Muscle of arm (tissue), 12 donors: ENCODE data around the gene NRDE2. TPM values are rescaled to one million over a fixed set of nuclear protein-coding genes. Genes with fewer than 3 reads are reported as not detected.
"Not testable (repeated sequence)": the region's sequence is repeated elsewhere in the genome, so short reads cannot be mapped to it uniquely, and the experiment has no call there.

ENCODE experiments used
- DNase-seq: peaks from one replicate; pipeline ENCODE4 v3.0.0-alpha.2; 2013
- polyA plus RNA-seq, 12 donors: library from polyadenylated mRNA; unstranded; fragments of 120-200 nt; gene quantifications; one replicate each; pipeline ENCODE4 v1.2.1, GENCODE V29; 2013; ENCODE audit not compliant: insufficient read length in 12 of 12

NRDE2 gene
- polyA plus RNA-seq, 12 donors, result 7.3 to 38.4 (median 11.1) TPM; not detected in 1

DNA sequence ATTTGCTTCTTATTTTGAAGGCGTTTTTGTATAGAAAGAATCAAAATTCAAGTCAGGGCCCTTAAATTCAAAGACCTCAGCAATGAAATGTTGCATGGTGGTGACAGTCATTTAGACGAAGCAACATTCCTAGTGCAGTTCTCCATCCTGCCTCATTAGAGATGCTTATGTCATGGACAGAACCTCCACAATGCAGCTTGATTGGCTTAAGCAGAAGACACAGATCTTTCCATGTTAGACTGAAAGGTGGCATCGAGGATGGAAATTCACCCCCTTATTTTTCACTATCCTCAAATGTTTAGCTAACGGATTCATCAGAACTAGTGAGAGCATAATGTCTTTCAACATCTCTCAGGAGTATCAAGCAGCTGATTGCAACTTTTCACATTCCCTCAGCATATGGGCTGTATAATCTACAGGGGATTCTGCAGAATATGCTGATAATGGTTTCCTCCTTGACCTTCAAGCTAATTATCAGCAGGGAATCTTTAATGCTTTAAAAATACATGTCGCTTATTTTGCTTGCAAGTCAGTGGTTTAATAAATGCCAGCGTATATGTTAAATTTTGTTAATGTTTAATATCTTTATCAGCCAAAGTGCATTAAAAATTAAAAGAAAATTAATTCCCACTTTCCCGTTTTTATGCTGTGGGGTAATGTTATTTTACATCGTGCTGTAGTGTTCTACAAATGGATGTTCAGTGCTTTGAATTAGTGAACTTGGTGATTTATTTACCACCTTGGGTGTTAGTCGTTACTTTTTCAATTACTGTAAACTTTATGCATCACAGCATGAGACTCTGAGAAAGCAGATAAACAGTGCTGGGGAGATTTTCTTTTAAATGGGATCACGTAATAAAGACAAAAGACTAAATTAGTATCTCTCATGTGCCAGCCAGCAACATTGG is 12.8 kb upstream of the NRDE2 start:
- no peak for DNase-seq

DNA sequence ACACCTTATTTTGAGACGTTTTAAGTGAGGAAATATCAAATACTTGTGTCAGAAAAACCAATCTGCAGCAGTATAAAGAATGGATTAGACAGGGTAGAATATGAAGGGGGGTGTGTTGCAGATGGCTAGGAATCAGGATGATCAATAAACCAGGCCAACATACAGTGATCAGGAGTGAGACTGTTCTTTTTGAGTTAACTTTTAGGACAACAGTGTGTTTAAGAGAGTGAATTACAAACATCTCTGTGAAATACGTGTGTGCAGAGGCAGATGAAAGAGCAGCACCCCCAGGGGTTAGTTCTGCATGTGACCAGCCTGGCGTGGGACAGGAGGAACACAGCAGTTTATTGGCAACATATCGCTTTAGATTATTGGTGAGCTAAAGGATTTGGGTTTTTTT is 10.6 kb upstream of the NRDE2 start:
- no peak for DNase-seq

DNA sequence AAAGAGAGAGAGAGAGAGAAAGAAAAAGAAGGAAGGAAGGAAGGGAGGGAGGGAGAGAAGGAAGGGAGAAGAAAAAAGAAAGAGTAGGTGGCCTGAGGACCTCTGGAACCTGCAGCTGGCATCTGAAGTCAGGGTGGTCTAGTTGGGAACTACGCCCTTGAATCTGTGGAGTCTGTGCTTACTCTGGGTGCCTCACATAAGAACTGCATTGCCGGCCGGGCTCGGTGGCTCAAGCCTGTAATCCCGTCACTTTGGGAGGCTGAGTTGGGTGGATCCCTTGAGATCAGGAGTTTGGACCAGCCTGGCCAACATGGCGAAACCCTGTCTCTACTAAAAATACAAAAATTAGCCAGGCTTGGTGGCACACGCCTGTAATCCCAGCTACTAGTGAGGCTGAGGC is 10.0 kb upstream of the NRDE2 start:
- no peak for DNase-seq

DNA sequence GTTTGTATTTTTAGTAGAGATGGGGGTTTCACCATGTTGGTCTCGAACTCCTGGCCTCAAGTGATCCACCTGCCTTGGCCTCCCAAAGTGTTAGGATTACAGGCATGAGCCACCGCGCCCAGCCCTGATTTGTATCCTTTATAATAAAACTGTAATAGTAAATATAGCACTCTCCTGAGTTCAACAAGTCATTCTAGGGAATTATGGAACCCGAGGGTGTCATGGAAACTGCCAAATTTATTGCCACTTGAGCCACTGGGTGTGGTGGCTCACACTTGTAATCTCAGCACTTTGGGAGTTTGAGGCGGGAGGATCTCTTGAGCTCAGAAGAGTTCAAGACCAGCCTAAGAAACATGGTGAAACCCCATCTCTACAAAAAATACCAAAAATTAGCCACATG is 9.5 kb upstream of the NRDE2 start:
- DNase-seq, result not testable (repeated sequence)

DNA sequence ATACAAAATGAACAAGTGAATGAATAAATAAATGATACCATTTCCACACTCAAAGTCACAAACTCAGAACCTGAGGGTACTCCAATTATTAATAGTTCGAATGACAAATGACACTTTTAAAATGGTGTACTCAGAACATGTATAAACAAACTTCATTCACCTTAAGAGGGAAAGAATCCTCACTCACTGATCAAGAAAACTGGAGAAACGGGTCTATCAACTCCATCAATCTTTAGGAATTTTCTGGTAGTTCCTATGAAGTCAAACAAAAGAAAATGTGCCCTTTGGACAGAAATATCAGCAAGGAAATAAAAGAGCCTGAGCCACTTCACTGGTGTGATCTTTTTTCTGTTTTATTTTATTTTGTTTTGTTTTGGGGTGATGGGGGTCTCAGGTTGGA is 5.2 kb upstream of the NRDE2 start:
- no peak for DNase-seq

- no peak for DNase-seq
Observed at GRCh38 chr14:90336401-90336800, 4.7 kb upstream of the NRDE2 start.

DNA sequence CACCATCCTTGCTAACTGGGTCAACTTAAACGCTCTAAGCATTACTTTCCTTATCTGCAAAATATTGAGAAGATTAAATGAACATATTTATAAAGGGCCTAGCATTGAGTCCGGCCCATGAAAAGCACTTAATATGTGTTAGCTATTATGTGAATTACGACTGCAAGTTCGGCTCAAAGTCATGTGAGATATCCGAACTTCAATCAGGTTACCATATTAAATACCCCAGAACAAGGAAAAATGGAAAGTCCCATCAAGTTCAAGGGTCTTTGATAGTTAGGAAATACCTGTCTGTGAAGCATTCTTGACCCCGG is 487 bp upstream of the NRDE2 start:
- DNase-seq, result no peak

GRCh38 chr14:90330203-90331196 is 1.2 kb downstream of the NRDE2 start:
- no peak for DNase-seq

GRCh38 chr14:90321891-90322290 is 9.8 kb downstream of the NRDE2 start:
- no peak for DNase-seq

DNA sequence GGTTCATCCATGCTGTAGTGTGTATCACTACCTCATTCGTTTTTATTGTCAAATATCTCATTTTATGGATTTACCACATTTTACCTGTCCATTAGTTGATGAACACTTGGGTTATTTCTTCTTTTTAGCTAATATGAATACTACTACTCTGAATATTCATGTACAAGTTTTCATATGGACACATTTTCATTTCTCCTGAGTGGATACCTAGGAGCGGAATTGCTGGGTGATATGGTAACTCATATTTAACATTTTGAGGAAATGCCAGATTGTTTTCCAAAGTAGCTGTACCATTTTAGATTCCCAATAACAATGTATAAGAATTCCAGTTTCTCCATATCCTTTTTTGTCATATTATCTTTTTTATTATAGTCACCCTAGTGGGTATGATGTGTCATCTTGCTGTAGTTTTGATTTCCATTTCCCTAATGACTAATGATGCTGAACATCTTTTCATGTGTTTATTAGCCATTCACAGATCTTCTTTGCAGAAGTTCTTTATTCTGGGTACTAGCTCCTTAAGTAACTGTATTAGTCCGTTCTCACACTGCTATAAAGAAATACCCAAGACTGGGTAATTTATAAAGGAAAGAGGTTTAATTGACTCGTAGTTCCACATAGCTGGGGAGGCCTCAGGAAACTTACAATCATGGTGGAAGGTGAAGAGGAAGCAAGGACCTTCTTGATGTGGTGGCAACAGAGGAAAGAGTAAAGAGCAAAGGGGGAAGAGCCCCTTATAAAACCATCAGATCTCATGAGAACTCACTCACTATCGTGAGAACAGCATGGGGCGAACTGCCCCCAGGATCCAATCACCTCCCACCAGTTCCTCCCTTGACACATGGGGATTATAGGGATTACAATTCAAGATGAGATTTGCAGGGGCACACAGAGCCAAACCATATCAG is 11.9 kb downstream of the NRDE2 start:
- no peak for DNase-seq

GRCh38 chr14:90319173-90319572 is 12.6 kb downstream of the NRDE2 start:
- DNase-seq, result no peak

DNA sequence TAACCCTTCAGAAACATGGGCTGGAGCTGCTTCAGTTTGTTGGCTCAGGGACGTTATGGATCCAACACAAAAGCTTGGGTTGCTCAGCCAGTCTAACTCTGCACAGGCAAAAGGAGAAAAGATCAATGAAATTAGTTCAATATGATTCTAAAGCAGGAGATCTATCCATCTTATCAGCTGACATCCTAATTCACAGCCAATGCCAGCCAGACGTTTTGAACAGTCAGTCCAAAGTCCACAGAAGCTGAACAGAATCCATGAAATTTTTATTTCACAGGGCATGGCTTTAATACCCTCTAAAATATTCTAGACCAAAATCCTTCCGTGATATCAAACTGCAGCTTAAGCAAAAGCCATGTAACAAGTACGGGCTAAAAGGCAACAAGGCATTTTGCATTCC is 13.7 kb downstream of the NRDE2 start:
- DNase-seq, result no peak

DNA sequence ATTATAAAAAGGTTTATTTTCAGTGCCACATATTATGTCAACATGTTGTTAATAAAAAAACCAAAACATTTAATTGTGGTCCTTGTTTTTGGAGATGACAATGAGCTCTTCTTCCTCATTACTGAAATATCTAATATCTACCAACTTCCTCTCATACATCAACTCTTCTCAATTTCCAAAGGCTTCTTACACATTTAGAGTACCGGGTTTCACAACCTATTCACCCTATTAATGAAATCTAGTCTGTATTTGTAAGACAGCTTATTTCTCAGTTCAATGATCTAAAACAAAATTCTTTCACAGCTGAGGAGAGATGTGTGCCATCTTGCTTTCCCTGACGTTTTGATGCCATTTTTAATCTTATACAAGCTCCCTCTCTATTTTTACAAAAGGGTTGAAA is 14.5 kb downstream of the NRDE2 start:
- no peak for DNase-seq

DNA sequence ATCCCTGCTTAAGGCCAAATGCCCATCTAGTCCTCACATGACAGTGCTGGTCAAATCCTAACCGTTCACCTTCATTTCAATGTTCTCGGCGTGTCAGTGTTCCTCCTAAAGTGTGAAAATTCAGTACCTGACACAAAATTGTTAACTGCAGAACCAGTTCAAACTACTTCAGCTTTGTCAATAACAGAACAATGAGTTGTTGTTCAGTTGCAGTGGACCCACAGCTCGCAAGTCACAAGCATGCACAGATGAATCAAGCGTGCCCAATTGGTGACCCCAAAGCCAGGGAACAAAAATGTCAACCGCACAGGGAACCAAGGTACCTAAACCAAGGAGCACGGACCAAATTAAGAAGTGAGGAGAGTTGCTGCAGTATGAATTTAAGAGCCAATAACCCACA is 23.2 kb downstream of the NRDE2 start:
- DNase-seq, result no peak

- DNase-seq, result no peak
Observed at GRCh38 chr14:90305176-90305601, 26.6 kb downstream of the NRDE2 start.

DNA sequence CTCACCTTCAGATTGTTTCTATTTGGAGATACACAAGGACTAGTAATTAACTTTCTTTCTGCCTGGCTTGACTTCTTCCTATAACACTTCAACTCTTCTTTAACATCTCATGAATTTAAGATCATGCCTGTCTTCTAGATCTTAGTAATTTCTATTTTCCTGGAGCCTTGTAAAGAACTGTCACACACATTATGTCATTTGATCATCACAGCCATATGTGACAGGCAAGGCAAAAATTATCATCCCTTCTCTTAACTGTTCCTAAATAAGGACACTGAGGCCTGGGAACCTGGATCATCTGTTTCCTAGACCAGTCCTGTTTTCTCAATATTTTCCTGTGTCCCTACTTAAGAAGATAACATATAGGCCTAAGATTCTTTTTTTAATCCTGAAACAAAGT is 27.2 kb downstream of the NRDE2 start:
- no peak for DNase-seq

DNA sequence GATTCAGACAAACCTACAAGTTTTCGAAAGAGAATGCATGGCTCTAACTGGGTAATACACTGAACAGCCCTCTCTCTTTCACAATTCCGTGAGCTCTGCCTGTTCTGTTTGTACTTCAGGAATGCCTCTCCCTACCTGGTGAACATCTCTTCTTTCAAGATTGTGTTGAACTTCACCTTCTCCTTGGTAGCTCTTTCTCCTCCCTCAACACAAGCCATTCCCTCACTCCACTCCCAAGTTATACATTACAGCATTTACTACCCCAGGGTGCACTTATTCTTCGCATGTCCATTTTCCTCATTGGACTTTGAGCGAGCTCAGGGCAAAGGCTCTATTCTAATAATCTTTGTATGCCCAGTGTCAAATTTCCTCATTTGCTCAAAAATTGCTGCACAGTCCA is 28.3 kb downstream of the NRDE2 start:
- no peak for DNase-seq

DNA sequence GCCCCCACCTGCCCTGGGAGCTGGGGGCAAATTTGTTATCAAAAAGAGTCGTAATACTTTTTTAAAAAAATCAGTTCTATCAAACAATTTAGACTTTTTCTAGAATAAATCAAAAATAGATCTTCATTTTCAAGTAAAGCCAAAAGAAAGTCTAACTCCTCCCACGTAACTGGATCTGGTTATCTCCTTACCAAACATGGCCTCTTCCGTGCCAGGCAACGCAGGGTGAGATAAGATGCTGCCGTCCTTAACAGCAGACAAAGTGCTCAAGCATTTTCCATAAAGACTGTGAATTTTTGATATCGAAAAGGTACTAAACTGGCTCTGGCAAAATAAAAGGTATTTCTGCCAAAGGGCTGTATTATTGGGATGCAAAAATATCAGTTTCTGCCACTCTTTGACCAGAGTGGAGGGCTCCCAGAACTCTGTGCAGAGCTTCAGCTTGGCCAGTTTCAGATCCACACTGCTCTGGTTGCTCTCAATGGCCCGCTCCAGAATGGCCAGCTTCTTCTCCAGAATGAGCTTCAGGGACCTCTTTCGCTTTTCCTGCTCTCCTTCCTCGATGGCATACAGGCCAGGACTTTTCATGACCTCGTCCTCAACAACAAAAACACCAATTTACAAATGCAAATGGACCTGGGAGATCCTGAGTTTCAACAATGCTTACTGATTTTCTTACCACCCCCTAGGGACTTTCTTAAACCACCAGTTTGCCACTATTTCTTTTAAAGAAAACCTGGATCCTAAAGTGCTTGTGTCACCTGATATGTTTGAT is 29.0 kb downstream of the NRDE2 start:
- DNase-seq, result no peak

- peak; percentile 52 for DNase-seq
Observed at GRCh38 chr14:90301668-90302090, 30.1 kb downstream of the NRDE2 start.

DNA sequence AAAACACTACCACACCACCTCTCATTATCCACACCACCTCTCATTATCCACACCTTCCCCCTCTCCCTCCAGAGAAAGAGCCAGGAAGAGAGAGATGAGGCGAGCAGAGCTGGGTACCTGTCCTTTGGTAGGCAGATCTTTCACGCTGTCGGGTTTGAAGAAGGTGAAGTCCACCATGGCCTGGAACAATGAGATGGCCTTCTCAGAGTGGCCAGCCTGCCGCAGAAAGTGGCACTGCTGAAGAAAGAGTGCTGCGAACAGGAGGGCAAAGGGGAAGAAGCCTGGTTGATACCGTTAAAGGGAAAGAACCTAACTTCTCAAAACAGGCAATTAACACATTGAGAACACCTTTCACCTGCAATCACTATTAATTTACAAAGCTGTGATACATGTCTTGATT is 30.6 kb downstream of the NRDE2 start:
- DNase-seq, result no peak

DNA sequence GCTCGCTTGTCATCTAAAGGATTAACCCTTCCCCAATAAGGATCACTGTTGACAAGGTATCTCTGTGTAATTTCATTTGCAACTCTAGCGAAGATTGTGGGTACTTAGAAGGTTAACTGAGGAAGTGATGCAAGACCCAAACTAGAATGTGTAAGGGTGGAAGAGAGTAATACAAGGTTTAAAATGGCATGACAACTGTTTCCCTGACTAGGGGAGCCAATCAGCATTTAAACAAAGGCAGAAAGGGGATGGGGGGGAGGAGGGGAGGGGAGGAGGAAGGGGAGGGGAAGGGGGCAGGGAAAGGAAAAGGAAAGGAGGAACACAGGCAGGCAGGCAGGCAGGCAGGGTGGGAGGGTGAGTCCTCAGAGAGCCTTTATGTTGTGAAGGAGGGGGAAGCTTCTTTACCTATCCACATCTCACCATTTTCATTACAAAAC is 31.1 kb downstream of the NRDE2 start:
- no peak for DNase-seq
